HG03521 (cell line): Measurements from ENCODE around the gene GSTP1.
A peak's percentile ranks its signal among the peaks of the same experiment; 100 is the strongest.

Experiments used
- ATAC-seq: cut with Tn5 transposase; IDR thresholded peaks from one replicate; pipeline ENCODE4 v1.9.1; 2021; ENCODE audit warnings: mild to moderate bottlenecking, moderate library complexity; ENCODE audit not compliant: unreplicated experiment

The GSTP1 gene

GRCh38 chr11:67628710-67629385, 45.2 kb downstream of the GSTP1 start:
- no peak for ATAC-seq

GRCh38 chr11:67629386-67630227, 46.0 kb downstream of the GSTP1 start, which contains the start of gene NUDT8:
TSS of gene NUDT8 (minus strand) at chr11:67629937. CDS start at chr11:67629911, 26 bp downstream.
- ATAC-seq: peak; percentile 34

GRCh38 chr11:67630228-67630942, 46.8 kb downstream of the GSTP1 start:
- peak; percentile 64 for ATAC-seq

- ATAC-seq: no peak
Measured at GRCh38 chr11:67630943-67631331, 47.3 kb downstream of the GSTP1 start.

GRCh38 chr11:67631411-67631810, 47.8 kb downstream of the GSTP1 start:
- no peak for ATAC-seq

GRCh38 chr11:67631853-67632174, 48.2 kb downstream of the GSTP1 start:
- no peak for ATAC-seq

- no peak for ATAC-seq
Measured at GRCh38 chr11:67632175-67632981, 48.8 kb downstream of the GSTP1 start.

- no peak for ATAC-seq
Measured at GRCh38 chr11:67632982-67633755, 49.6 kb downstream of the GSTP1 start.

GRCh38 chr11:67633758-67634365, 50.2 kb downstream of the GSTP1 start:
- ATAC-seq: no peak

- no peak for ATAC-seq
Measured at GRCh38 chr11:67634366-67635230, 51.0 kb downstream of the GSTP1 start.

GRCh38 chr11:67635231-67635521, 51.6 kb downstream of the GSTP1 start:
- ATAC-seq: no peak
